Measurements from ENCODE around the gene CD163L1.
"Not testable (repeated sequence)": the region's sequence is repeated elsewhere in the genome, so short reads cannot be mapped to it uniquely, and the experiment has no call there.

CD163L1 gene

GRCh38 chr12:7403466-7403865, 40.5 kb downstream of the CD163L1 start:
- DNase-seq = no peak

GRCh38 chr12:7399089-7399488, 44.9 kb downstream of the CD163L1 start:
- no peak for DNase-seq

GRCh38 chr12:7396418-7396817, 47.5 kb downstream of the CD163L1 start:
- no peak for DNase-seq

GRCh38 chr12:7395950-7396349, 48.0 kb downstream of the CD163L1 start:
- DNase-seq = no peak

GRCh38 chr12:7387289-7387688, 56.7 kb downstream of the CD163L1 start:
- DNase-seq = no peak

GRCh38 chr12:7383157-7383556, 60.8 kb downstream of the CD163L1 start:
- no peak for DNase-seq

- DNase-seq = no peak
Measured at GRCh38 chr12:7376196-7376595, 67.8 kb downstream of the CD163L1 start.

GRCh38 chr12:7375145-7375543, 68.8 kb downstream of the CD163L1 start:
- no peak for DNase-seq

GRCh38 chr12:7374423-7375144, 69.4 kb downstream of the CD163L1 start:
- peak; percentile 82 for DNase-seq

- no peak for DNase-seq
Measured at GRCh38 chr12:7373226-7373625, 70.7 kb downstream of the CD163L1 start.

GRCh38 chr12:7369274-7369729, 74.7 kb downstream of the CD163L1 start:
- peak; percentile 78 for DNase-seq

- DNase-seq = no peak
Measured at GRCh38 chr12:7362734-7363133, 81.2 kb downstream of the CD163L1 start.

GRCh38 chr12:7361265-7361664, 82.7 kb downstream of the CD163L1 start:
- DNase-seq = no peak

- DNase-seq = no peak
Measured at GRCh38 chr12:7354529-7354928, 89.4 kb downstream of the CD163L1 start.

- no peak for DNase-seq
Measured at GRCh38 chr12:7352661-7353060, 91.3 kb downstream of the CD163L1 start.

- DNase-seq = no peak
Measured at GRCh38 chr12:7351177-7351576, 92.8 kb downstream of the CD163L1 start.

GRCh38 chr12:7349418-7349817, 94.5 kb downstream of the CD163L1 start:
- DNase-seq = no peak

- no peak for DNase-seq
Measured at GRCh38 chr12:7346551-7347225, 97.3 kb downstream of the CD163L1 start.

- no peak for DNase-seq
Measured at GRCh38 chr12:7344833-7345606, 98.9 kb downstream of the CD163L1 start.

- DNase-seq = no peak
Measured at GRCh38 chr12:7339675-7340074, 104.3 kb downstream of the CD163L1 start.

GRCh38 chr12:7337790-7338189, 106.2 kb downstream of the CD163L1 start:
- DNase-seq = not testable (repeated sequence)

GRCh38 chr12:7327918-7328317, 116.0 kb downstream of the CD163L1 start:
- no peak for DNase-seq

GRCh38 chr12:7324176-7324575, 119.8 kb downstream of the CD163L1 start:
- DNase-seq = no peak

GRCh38 chr12:7322599-7322998, 121.4 kb downstream of the CD163L1 start:
- no peak for DNase-seq

Measured in islet precursor cell (in vitro differentiated cells).